GM12875 (cell line): ENCODE measurements around the gene TMEM43.

Experiments
- H3K4me3 ChIP-seq: one replicate; pipeline ENCODE4 v1.5.1; 2011; ENCODE audit warnings: low read depth, low read length, control low read depth
- CTCF ChIP-seq: IDR thresholded peaks from 2 replicates; pipeline ENCODE4 v1.5.1; 2011; ENCODE audit warnings: low read depth, mild to moderate bottlenecking, control low read depth, inconsistent platforms, low read length, moderate library complexity, borderline replicate concordance; ENCODE audit not compliant: insufficient read depth

TMEM43 gene

GRCh38 chr3:14169871-14170270, 45.0 kb downstream of the TMEM43 start:
- H3K4me3 ChIP-seq, result no peak overlapping the region
- TF ChIP-seq CTCF, result no peak

DNA sequence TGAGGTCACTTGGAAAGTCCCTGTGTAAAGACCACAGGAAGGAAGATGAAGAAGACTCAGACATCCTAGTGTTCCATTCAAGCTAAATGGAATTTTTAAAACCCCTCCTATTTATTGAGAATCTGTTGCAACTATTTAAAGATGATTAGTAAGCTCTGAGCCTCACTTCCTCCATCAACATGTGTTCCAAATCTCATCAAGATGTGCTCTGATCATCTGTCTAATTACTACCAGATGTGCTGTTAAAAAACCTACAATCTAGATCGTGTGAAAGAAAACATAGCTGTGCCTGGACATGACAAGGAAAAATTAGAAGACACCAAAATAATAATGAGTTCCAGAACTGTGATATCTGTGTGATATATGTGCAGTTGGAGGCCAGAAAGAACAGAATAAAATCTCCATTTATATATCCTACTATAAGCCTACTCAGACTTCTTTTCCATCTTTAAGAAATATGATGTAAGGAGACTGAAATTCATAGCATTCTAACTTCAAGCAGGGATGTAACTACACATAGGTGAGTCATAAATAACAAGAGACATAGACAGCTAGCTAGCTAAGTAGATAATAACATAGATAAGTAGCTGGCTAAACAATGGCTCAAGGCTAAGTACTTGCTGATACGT, 45.8 kb downstream of the TMEM43 start:
- no peak overlapping the region for H3K4me3 ChIP-seq
- no peak for TF ChIP-seq CTCF

DNA sequence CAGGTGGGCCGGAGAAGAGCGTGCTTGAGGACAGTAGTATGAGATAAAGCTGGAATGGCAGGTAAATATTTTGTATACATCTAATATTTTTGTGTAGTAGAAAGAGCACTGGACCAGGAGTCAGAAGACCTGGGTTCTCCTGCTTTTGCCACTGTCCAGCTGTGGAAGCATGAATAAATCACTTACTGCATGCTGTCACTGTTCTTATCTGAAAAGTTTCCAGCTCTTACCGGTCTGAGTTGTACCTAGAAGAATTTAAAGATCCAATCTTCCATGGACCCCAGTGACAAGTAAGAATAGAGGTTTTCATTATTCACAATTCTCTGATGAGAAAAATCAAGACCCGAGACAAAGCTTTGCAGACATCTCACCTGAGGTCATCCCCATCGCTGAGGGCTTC, 47.6 kb downstream of the TMEM43 start:
- H3K4me3 ChIP-seq, result no peak overlapping the region
- no peak for TF ChIP-seq CTCF

GRCh38 chr3:14174483-14174882, 49.6 kb downstream of the TMEM43 start:
- TF ChIP-seq CTCF, result no peak
- H3K4me3 ChIP-seq, result no peak overlapping the region

DNA sequence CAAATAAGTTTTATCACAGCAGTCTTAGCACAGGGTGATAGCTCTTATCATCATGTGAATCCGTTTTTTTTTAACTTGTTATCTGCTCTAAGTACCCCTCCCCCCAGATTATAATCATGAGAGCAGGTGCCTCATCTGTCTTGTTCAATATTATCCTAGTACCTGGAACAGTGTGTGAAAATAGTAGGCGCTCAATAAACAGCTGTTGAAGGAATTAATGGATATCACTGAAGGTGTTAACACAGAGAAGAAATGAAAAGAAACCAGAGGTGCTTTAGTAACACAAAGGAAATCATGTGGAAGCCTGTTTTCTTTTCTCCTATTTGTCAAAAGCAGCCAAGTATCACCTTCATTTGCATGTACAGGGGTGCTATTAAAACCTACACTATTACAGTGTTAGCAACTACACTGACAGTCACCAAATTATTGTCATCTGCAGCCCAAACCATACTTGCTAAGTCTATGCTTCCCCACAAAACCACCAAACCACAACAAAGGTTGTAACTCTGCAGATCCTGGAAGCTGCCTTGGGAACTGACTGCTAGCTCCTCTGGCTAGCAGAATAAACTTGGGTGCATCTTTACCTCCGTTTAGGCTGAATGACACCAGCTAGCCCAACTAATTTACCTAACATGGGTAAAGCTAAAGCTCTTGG, 50.7 kb downstream of the TMEM43 start:
- TF ChIP-seq CTCF, result no peak

GRCh38 chr3:14177580-14178246, 52.9 kb downstream of the TMEM43 start:
- TF ChIP-seq CTCF, result no peak
- H3K4me3 ChIP-seq, result peak overlapping the region; percentile 95

More for the DNA sequence above, 50.7 kb downstream of the TMEM43 start:
- H3K4me3 ChIP-seq, result no peak overlapping the region
